GM18861 (cell line): Measurements from ENCODE around the gene NCF2.

Experiments used
- ATAC-seq: cut with Tn5 transposase; IDR thresholded peaks from one replicate; pipeline ENCODE4 v1.9.1; 2021; ENCODE audit not compliant: unreplicated experiment

Gene NCF2

DNA sequence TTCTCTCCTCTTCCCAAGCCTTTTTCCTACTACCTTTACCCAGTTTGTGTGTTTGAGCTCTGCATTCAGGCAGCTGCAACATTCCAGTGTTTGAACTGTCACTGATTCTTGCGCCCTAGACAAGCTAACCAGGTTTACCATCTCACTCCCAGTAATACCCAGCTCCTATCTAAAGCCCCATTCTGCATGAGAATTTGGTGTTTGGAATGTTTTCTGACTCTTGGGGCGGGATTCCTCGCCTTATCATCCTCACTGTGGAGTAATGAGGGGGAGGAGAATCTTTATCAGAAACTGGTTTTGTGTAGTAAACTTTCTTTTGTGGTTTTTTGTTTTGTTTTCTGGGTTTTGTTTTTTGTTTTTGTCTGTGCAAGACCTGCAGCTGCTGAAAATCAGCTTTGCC, 36.5 kb downstream of the NCF2 start:
- ATAC-seq = no peak

DNA sequence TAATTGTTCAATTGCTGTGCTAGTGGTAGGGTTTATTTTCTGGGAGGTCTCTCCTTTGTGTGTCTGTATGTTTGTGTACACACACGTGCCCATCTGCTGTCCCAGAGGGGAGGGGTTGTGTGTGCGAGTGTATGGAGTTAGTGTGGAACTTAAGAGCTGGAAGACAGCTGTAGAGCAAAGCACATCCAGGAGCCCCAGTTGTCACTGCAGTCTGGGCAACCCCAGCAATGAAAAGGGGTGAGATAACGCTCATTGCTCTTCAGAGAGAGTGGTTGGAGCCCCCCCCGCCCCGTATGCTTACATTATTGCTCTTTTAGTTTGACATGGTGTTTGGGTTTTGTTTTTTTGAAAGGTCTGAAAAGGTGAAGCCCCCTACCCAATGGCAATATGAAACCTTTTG, 36.9 kb downstream of the NCF2 start:
- ATAC-seq = no peak

DNA sequence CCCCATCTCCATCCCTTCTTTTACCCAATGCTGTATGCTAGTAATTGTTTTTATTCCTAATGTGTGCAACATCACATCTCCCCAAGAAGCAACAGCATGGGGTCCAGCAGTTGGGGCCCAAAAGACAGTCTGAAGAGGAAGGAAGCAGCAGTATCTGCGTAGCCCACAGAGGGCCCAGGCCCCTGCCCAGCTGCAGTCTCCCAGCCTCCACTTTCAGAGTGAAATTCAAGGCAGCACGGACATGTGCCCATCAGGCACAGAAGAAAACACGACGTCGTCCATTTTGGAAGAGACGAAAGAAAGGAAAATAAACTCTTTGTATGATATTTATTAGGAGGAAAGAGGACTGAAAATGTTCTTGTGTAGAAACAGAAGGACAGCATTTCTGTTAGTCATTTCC, 37.4 kb downstream of the NCF2 start:
- ATAC-seq = no peak

DNA sequence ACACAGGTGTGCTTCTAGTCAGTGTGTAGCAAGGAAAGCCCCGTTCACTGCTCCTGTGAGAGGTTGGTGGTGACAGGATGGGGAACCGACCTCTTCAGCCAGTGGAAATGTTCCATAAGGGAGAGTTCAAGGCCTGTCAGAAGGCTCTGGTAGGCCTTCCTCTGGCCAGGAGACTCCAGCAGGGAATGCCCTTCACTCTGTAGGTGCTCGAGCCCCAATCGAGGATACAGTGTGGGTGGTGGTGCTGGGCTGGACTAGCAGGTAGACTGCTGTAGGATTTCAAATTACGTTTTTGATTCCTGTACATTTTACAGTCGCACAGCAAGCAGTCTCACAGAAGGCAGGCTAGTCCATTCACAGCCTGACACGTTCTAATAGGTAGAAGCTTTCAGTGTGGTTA, 37.8 kb downstream of the NCF2 start:
- ATAC-seq = no peak

DNA sequence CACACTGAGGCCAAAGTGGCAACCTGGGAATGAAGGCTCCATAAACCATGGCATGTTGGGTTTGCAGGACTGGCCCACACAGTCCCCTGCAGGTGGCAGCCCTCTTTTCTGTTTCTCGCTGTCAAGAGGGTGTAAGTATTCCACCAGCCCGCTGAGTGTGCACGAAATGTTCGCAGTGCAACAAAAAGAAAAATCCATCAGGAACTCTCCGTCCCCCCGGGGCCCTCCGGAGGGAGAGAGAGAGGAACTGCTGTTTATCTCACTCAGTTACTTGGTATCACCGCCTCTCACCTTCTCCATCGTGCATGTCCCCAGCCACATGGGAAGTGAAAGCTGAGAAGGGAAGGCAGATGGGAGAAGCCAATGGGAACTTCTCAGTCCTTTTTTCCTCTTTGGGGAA, 38.3 kb downstream of the NCF2 start:
- ATAC-seq = no peak

DNA sequence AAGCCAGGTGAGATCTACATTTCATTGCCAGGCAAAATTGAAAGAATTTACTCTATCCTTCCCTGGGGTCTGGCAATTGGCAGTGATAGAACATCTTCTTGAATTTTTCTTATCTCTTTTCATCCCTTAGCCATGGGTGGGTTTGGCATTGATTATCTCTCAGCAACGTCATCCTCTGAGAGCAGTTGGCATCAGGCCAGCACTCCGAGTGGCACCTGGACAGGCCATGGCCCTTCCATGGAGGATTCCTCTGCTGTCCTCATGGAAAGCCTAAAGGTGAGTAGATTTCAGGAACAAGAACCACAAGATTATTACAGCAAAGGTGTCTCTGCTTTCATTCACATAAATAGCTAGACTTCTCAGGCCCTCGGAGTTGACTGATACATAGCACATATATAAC, 39.3 kb downstream of the NCF2 start:
- ATAC-seq = no peak

DNA sequence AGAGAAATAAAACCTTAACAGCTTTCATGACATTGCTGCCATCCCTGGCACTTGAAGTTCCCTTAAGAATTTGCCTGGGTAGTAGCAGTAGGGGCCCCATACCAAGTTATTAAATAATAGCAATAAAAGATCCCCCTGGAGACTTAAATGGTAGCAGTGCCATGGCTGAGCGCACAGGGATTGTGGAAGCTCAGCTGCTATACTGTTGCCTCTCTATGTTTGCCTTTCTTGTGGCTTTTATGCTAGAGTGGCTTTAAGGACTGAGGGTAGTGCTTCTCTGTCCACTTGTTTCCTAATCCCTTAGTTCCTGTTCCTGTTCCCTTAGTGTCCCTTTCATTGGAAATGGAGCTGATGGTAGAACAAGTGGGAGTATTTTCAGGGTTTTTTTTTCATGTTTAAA, 42.1 kb downstream of the NCF2 start:
- no peak for ATAC-seq

DNA sequence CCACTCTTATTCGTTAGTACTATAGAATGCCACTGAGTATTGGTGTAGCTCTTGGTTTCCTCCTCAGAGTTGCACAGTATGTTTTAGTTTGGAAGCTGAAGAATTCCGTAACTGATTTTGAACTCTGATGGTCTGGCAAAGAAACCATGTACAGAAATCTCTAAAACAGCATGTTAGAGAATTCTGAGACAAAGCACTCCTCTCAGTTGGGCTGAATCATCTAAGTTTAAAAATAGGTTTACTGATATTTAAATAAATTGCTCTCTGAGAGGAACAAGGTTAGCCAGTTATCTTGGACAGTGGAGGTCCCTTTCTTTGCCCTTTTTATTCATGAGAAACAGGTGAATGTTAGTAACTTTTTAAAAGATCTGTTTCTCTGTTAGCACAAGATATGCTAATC, 43.8 kb downstream of the NCF2 start:
- ATAC-seq = no peak

DNA sequence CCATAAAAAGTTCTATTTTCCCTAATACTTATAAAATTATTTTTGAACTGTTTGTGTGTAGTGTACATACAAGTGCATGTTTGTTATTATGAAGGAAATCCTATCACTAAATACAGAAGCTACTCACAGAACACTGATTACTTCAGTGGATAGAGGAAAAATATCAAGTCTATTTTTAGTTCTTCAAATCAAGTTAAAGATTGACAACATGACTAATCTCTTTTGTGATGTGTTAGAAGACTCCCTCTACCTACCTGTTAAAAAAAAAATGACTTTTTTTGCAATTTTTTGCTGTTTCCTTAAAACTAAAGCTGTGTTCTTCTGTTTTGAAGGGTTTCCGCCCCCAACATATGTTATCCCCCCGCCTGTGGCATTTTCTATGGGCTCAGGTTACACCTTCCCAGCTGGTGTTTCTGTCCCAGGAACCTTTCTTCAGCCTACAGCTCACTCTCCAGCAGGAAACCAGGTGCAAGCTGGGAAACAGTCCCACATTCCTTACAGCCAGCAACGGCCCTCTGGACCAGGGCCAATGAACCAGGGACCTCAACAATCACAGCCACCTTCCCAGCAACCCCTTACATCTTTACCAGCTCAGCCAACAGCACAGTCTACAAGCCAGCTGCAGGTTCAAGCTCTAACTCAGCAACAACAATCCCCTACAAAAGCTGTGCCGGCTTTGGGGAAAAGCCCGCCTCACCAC, 45.5 kb downstream of the NCF2 start:
- no peak for ATAC-seq

DNA sequence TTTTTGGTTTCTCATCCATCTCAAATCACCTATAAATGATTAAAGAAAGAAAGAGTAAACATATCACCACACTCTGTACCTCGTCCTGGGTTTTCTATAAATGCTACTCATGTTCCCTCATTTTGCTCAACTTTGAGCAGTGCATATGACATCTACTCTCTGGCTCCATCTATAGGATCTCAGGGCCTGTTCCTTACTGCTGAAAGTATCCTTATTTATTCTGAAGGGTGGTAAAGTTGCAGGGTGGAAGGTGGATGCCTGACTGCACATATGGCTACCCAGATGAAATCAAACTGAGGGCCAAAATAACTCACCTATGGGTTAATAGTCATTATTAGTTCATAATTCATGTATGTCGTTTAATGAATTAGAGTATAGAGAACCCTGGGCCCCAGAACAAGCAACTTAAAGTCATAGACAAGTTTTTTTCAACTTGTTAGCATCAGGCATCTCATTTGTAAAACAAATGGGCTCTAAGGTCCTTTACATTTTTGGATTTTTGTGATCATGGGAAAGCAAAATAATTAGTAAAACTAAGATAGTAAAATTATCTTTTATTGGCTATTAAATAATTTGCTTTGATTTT, 46.5 kb downstream of the NCF2 start:
- ATAC-seq = no peak

DNA sequence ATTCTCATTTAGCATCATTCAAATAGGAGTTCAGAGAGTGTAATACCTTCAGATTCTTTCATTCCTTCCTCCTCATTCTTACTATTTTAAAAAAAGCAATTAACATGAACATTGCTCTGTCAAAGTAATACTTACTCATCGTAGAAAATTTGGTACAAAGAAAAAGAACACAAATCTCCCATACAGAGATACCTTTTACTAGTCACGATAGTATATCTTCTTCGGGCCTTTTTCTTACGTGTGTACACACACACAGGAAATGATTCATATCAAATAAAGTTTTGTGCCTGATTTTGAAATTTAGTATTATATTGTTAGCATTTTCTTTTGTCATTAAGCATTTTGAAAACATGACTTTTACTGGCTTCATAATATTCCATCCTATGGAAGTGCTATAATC, 52.9 kb downstream of the NCF2 start:
- ATAC-seq = no peak

DNA sequence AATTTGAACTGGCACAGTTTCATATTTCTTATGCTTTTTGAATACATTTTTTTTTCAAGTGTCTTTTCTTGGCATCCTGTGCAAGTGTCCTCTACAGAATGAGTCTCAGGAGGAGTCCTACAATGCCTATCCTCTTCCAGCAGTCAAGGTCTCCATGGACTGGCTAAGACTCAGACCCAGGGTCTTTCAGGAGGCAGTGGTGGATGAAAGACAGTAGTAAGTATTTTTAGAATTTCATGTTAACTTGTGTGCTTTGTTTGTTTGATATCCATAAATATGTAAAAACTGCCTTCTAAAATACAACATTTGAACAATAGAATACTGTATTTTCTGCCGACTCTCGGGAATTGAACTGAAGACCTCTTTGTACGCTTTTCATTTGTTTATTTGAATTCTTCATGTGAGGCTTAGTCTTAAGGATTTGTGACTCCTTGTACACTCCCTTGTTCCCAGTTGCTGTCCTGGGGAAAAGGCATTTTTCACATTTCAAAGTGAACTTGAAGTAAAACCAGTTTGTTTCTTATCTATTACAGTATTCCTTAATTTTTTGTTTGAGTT, 56.6 kb downstream of the NCF2 start:
- ATAC-seq = no peak

DNA sequence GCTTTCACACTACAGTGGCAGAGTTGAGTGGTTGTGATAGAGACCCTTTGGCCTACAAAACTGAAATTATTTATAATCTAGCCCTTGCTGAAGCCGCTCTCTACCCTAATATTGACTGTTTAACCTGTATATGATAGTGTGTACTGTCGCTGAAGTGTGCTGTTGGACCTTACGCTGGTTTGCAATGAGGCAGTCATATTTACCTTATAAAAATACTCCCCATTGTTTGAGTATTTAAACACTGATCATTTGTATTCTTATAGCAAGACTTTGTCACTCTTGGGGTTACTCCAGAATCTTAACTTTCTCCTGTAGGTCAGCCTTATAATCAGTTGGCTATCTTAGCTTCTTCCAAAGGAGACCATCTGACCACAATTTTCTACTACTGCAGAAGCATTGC, 61.7 kb downstream of the NCF2 start:
- ATAC-seq = no peak

DNA sequence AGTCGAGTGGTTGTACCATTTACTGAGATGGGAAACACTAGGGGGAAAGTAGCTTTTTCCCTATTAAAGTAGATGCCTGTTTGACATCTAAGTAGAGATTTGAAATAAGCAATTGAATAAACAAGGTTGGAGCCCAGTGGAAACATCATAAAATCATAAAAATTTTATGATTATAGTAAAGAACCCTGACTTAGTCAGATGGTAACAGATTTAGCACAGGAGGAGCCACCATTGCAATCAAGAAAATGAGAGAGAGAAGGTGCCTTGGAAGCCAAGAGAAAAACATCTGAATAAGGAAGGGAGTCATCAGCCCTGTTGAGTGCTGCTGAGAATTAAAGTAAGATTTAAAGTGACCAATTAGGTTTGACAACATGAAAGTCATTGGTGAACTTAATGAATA, 68.2 kb downstream of the NCF2 start:
- ATAC-seq = no peak

DNA sequence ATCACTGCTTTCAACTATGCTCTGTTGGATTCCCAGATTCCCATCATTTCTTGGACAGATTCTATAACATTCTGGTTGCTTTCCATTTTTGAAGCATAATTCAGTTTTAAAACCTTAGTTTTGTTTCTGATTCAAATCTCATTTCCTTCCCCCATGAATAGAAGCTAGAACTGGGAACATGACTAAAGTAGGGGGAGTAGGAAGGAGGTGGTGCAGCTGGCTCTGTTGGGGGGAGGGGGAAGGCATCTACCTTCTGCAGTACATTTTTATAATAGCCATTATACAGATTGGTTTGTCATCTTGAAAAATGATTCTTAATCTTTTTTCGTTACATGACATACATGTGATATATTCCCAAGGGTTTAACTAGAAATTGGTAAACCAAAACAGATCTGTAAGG, 69.9 kb downstream of the NCF2 start:
- ATAC-seq = no peak

DNA sequence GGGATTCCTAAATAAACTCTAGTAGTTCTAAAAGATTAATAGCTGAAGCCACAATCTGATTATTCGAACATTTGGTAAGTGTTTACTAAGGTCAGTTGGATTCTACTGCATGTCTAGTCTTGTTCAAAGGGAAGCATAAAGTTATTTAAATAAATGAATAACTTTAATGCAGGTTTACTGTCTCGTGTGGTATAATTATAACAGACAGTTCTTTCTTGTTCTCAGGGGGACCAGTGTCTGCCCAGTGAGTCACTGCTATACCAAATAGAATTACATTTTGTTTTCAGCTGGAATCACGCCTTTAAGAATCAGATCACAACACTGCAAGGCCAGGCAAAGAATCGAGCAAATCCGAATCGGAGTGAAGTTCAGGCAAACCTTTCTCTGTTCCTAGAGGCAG, 72.9 kb downstream of the NCF2 start:
- no peak for ATAC-seq

DNA sequence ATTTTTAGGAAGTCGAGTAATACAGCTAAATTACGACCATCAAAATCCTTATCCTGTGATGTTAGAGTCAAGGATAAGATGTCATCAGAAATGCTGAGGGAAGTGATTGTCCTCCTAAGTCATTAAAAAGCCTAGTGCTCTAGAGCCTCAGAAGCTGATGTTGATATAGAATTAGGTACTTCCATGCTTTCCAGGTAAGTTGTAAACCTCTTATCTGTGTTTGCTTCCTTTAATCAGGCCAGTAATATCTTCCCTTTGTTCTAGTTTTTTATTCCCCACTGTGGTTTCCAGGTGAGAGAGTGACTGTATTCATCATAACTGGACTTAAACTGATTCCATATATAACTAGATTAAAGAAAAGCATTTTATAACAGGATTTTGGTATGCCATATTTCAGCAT, 73.5 kb downstream of the NCF2 start:
- no peak for ATAC-seq

DNA sequence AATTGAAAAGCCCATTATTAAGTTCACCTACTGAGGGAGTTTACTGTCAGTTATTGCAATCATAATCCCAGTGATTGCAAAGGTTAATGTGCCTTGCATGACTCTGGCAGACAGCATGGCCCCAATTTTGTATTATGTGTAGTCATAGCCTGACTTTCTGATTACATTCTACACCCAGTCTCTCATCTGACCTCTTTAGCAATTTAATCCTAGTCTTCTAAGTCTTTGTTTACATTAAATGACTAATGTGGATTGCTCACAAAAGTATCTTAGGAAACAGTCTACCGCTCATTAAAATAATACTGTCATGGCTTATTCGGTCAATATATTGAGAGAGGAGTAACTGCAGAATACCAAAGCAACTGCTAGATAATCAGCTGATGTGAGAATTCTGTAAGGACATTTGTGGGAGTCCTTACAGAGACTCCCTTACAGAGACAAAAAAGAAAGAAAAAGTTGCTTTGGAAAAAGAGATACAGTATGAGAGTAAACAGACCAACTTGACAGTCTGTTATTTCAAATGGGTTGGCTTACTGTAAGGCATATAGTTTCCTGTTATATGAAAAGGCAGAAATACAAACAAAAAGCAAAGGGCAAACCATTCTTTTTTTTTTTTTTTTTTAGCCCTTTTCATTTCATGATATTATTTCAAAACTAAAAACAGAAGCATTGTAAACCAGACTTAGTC, 75.1 kb downstream of the NCF2 start:
- no peak for ATAC-seq

DNA sequence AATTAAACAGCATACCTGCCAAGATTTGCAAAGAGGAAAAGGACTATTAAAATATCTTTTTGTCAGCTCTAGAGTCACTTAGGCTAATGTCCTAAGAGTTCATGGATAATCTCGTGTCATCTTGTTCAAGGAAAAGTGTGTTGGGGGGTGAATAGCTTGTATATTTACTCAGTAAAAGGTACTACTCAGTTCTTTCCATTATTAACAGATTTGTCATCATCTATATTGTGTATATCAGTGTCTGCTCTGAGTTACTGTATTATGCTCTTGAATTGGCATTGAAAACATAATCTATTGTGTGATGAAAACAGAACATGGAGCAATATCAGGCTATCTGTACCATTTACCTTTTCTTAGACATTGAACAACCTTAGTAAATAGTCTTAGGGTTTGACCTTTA, 76.0 kb downstream of the NCF2 start:
- ATAC-seq = no peak

DNA sequence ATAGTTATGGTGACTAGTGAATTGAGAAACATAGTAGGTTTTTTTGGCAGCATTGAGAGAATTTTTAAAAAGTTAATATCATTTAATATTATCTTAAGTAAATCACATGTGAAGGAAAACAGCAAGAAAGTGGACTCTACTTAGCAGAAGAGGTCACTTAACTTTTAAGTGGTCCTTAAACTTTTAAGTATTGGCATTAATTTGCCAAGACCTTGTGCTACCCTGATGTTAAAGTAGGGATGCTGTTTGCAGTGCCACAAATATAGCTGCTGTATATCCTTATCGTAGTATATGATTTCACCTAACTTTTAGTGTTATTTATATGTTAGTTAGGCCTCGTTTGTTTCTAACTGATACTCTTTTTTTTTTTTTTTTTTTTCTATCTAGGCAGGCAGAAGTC, 77.8 kb downstream of the NCF2 start:
- no peak for ATAC-seq

DNA sequence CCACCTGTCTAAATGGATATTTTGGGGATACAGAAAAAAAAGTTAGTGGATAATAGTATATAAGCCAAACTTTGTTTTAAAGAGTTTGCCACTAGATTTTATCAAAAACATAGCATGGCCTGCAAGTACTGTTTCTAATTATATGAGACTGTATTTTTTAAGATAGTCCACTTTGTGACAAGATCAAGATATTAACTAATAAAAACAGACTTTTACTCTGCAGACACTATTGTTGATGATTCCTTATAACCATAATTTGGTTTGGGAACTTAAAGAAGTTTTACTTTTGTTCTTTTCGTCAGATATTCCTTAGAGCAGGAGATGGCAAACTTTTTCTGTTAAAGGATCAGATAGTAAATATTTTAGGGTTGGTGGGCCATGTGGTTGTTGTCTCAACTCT, 81.6 kb downstream of the NCF2 start:
- ATAC-seq = no peak

DNA sequence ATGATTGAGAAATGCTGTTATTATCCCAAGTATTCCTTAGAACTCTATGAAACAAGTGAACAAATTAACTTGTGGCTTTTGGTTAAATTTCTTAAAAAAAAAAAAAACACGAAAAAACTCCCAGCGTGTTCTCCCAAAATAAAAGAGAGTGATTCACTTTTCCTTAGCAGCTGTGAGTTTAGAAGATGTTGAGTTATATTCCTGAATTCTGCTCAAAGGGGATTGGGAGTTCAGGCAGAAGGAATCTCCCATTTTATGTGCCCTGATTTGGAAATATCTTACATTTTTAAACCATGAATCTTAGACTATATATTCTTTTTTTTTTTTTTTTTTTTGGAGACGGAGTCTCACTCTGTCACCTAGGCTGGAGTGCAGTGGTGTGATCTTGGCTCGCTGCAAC, 83.7 kb downstream of the NCF2 start:
- ATAC-seq = no peak
